Measurements from ENCODE around the gene NDUFS4.
A peak's percentile ranks its signal among the peaks of the same experiment; 100 is the strongest.

The NDUFS4 gene

GRCh38 chr5:53614376-53614885, 54.0 kb downstream of the NDUFS4 start:
- TF ChIP-seq NFIC (IDR thresholded peaks at IDR 0.05) (no peak), RAD21 (IDR thresholded peaks at IDR 0.05; ENCODE audit: low read depth) (no peak), EP300 (IDR thresholded peaks at IDR 0.05; ENCODE audit: borderline replicate concordance) (no peak), YY1 (IDR thresholded peaks at IDR 0.05; ENCODE audit: low read depth) (no peak), EGR1 (IDR thresholded peaks at IDR 0.05) (no peak), MAX (IDR thresholded peaks at IDR 0.05) (no peak), FOXM1 (IDR thresholded peaks at IDR 0.05; ENCODE audit: borderline replicate concordance, low read depth) (no peak), REST (IDR thresholded peaks at IDR 0.05; ENCODE audit: low read depth) (no peak), USF1 (IDR thresholded peaks at IDR 0.05) (no peak)

- peak; percentile 86 for TF ChIP-seq REST (IDR thresholded peaks at IDR 0.05; ENCODE audit: low read depth)
- TF ChIP-seq MAX (IDR thresholded peaks at IDR 0.05): no peak
Observed at GRCh38 chr5:53616939-53617549, 56.6 kb downstream of the NDUFS4 start.

GRCh38 chr5:53631251-53631650, 70.8 kb downstream of the NDUFS4 start:
- TF ChIP-seq NFIC (IDR thresholded peaks at IDR 0.05) (no peak), TCF12 (IDR thresholded peaks at IDR 0.05; ENCODE audit: low read depth) (no peak)

GRCh38 chr5:53642061-53642460, 81.6 kb downstream of the NDUFS4 start:
- TF ChIP-seq NFIC (IDR thresholded peaks at IDR 0.05): peak; percentile 72
- TF ChIP-seq FOXM1 (IDR thresholded peaks at IDR 0.05; ENCODE audit: borderline replicate concordance, low read depth): no peak

- TF ChIP-seq ZBTB7A (IDR thresholded peaks at IDR 0.05; ENCODE audit: low read depth): no peak
- no peak for TF ChIP-seq TEAD4 (IDR thresholded peaks at IDR 0.05)
- TF ChIP-seq TCF12 (IDR thresholded peaks at IDR 0.05; ENCODE audit: low read depth): no peak
- no peak for TF ChIP-seq CREB1 (IDR thresholded peaks at IDR 0.05; ENCODE audit: low read depth)
- TF ChIP-seq REST (IDR thresholded peaks at IDR 0.05; ENCODE audit: low read depth): no peak
- TF ChIP-seq FOXM1 (IDR thresholded peaks at IDR 0.05; ENCODE audit: borderline replicate concordance, low read depth): no peak
- no peak for TF ChIP-seq MAX (IDR thresholded peaks at IDR 0.05)
- no peak for TF ChIP-seq CEBPB (IDR thresholded peaks at IDR 0.05)
Observed at GRCh38 chr5:53643445-53643844, 83.0 kb downstream of the NDUFS4 start.

GRCh38 chr5:53645078-53645477, 84.6 kb downstream of the NDUFS4 start:
- TF ChIP-seq USF1 (IDR thresholded peaks at IDR 0.05) (no peak), YY1 (IDR thresholded peaks at IDR 0.05; ENCODE audit: low read depth) (no peak), EP300 (IDR thresholded peaks at IDR 0.05; ENCODE audit: borderline replicate concordance) (no peak), CEBPB (IDR thresholded peaks at IDR 0.05) (no peak), TCF12 (IDR thresholded peaks at IDR 0.05; ENCODE audit: low read depth) (no peak), TEAD4 (IDR thresholded peaks at IDR 0.05) (no peak), ZBTB7A (IDR thresholded peaks at IDR 0.05; ENCODE audit: low read depth) (no peak)

All from Ishikawa (cell line).